Kidney epithelial cell (primary cell): ENCODE data around the gene MRPS26. TPM values are rescaled to one million over a fixed set of nuclear protein-coding genes. Genes with fewer than 3 reads are reported as not detected.
"Not testable (repeated sequence)": the region's sequence is repeated elsewhere in the genome, so short reads cannot be mapped to it uniquely, and the experiment has no call there.

Experiments
- DNase-seq: peaks from one replicate; pipeline ENCODE4 v3.0.0-alpha.2; 2010; ENCODE audit warnings: low read depth
- H3K27me3 ChIP-seq: 2 replicates; pipeline ENCODE4 v1.6.0; 2011; ENCODE audit warnings: low read length; ENCODE audit not compliant: control insufficient read depth, insufficient read depth
- H3K36me3 ChIP-seq: 2 replicates; pipeline ENCODE4 v1.5.1; 2011; ENCODE audit warnings: low read length; ENCODE audit not compliant: control insufficient read depth, insufficient read depth
- H3K4me3 ChIP-seq: 2 replicates; pipeline ENCODE4 v1.5.1; 2011; ENCODE audit warnings: low read depth, mild to moderate bottlenecking, control low read depth, low read length
- total RNA-seq: library from RNA; depleted of rRNA; stranded (reverse); fragments of >200 nt; gene quantifications from 2 replicates; pipeline ENCODE4 v1.2.3, GENCODE V29; 2015
- TF ChIP-seq, protein P1 (sequence below): IDR thresholded peaks from 2 replicates; pipeline ENCODE4 v1.5.1; 2011; ENCODE audit warnings: mild to moderate bottlenecking, moderate library complexity, low read length, control low read depth, inconsistent platforms; ENCODE audit not compliant: insufficient read depth, poor library complexity, severe bottlenecking

MRPS26 gene
- total RNA-seq, 1 donor from 2014 or later = 80.8 TPM

GRCh38 chr20:3071610-3072529 is 26.0 kb downstream of the MRPS26 start, which contains the start of gene OXT:
Gene OXT, plus strand, starts transcription at chr20:3071620. Its CDS starts 36 bp downstream, at chr20:3071656.
- no peak for DNase-seq
- Histone ChIP-seq H3K4me3 (peak within 1 kb of the TSS; percentile 13), H3K36me3 (no peaks in the 10 kb centered on the region), H3K27me3 (peaks cover 17% of the 10 kb centered on the region)
- TF ChIP-seq, protein P1, sequence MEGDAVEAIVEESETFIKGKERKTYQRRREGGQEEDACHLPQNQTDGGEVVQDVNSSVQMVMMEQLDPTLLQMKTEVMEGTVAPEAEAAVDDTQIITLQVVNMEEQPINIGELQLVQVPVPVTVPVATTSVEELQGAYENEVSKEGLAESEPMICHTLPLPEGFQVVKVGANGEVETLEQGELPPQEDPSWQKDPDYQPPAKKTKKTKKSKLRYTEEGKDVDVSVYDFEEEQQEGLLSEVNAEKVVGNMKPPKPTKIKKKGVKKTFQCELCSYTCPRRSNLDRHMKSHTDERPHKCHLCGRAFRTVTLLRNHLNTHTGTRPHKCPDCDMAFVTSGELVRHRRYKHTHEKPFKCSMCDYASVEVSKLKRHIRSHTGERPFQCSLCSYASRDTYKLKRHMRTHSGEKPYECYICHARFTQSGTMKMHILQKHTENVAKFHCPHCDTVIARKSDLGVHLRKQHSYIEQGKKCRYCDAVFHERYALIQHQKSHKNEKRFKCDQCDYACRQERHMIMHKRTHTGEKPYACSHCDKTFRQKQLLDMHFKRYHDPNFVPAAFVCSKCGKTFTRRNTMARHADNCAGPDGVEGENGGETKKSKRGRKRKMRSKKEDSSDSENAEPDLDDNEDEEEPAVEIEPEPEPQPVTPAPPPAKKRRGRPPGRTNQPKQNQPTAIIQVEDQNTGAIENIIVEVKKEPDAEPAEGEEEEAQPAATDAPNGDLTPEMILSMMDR = no peak

GRCh38 chr20:3072530-3073250 is 26.8 kb downstream of the MRPS26 start:
- no peak for DNase-seq
- Histone ChIP-seq H3K4me3 (no peak overlapping the region), H3K36me3 (no peaks in the 10 kb centered on the region), H3K27me3 (peaks cover 17% of the 10 kb centered on the region)
- TF ChIP-seq, protein P1 = no peak

DNA sequence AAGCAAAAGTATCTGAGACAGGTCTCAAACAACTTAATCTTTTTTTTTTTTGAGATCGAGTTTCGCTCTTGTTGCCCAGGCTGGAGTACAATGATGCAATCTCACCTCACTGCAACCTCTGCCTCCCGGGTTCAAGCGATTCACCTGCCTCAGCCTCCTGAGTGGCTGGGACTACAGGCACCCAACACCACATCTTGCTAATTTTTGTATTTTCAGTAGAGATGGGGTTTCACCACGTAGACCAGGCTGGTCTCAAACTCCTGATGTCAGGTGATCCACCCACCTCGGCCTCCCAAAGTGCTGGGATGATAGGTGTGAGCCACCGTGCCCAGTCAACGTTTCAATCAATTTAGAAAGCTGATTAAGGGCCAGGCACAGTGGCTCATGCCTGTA is 27.4 kb downstream of the MRPS26 start:
- DNase-seq, H3K36me3 ChIP-seq, H3K4me3 ChIP-seq: not testable (repeated sequence)
- peaks cover 17% of the 10 kb centered on the region for H3K27me3 ChIP-seq

GRCh38 chr20:3074812-3075211 is 29.0 kb downstream of the MRPS26 start:
- Histone ChIP-seq H3K4me3 (no peak overlapping the region), H3K36me3 (no peaks in the 10 kb centered on the region), H3K27me3 (peaks cover 17% of the 10 kb centered on the region)
- DNase-seq = no peak
- TF ChIP-seq, protein P1 = no peak

GRCh38 chr20:3075315-3075714 is 29.5 kb downstream of the MRPS26 start:
- not testable (repeated sequence) for H3K4me3 ChIP-seq, DNase-seq, H3K36me3 ChIP-seq
- H3K27me3 ChIP-seq = peaks cover 17% of the 10 kb centered on the region

GRCh38 chr20:3077618-3078134 is 31.8 kb downstream of the MRPS26 start:
- no peak for DNase-seq
- TF ChIP-seq, protein P1 = no peak
- Histone ChIP-seq H3K4me3 (no peak overlapping the region), H3K36me3 (no peaks in the 10 kb centered on the region), H3K27me3 (peaks cover 22% of the 10 kb centered on the region)
